HCT116 (cell line): ENCODE results near the gene GNB1. TPM values are rescaled to one million over a fixed set of nuclear protein-coding genes. Genes with fewer than 3 reads are reported as not detected.

ENCODE experiments used
- ATAC-seq: fragments of 200-7000 bp; cut with Tn5 transposase; 2 replicates; pipeline ENCODE4 v1.9.1; 2020; ENCODE audit warnings: mild to moderate bottlenecking, moderate library complexity
- BruUV-seq: library from RNA; stranded (reverse); fragments of 400-500 nt; replicated peaks from 2 replicates; lab custom pipeline; 2021; lab: Mats Ljungman, UMichigan
- CTCF ChIA-PET: fragments of 300-600 bp; sonication (Branson Sonifier 250); formaldehyde crosslinking; loops from one replicate; lab custom pipeline; 2021; ENCODE audit warnings: antibody characterized with exemption; lab: Charles Lee
- POLR2A ChIA-PET: fragments of 300-600, 350-600 bp; sonication (Branson Sonifier 250); formaldehyde crosslinking; loops from one replicate; lab custom pipeline; 2021; ENCODE audit warnings: antibody characterized with exemption; lab: Charles Lee
- RAD21 ChIA-PET, 2 experiments: fragments of 300-600 bp; sonication (Branson Sonifier 250); formaldehyde crosslinking; loops; one replicate each; lab custom pipeline; 2023; ENCODE audit warnings: low total read pairs in 2 of 2; ENCODE audit not compliant: uncharacterized antibody in 2 of 2, unreplicated experiment in 2 of 2, low non-redundant PET in 1 of 2; lab: Charles Lee
- DNase-seq: peaks from one replicate; pipeline ENCODE4 v3.0.0-alpha.2; 2010; ENCODE audit warnings: low read depth, low spot score
- H2AFZ ChIP-seq: fragments of 200-600 bp; shearing (Covaris generic), sonication (generic); 2 replicates; pipeline ENCODE4 v1.6.1; 2017; ENCODE audit warnings: low read depth, mixed run types, mixed read lengths, antibody characterized with exemption, low read length; ENCODE audit not compliant: poor library complexity, severe bottlenecking
- H3K27ac ChIP-seq: 2 replicates; pipeline ENCODE4 v1.5.1; 2012; ENCODE audit warnings: low read depth, low read length
- H3K27me3 ChIP-seq: fragments of 200-600 bp; sonication (generic); 2 replicates; pipeline ENCODE4 v1.6.1; 2016; ENCODE audit warnings: mixed run types, low read length, mixed read lengths; ENCODE audit not compliant: insufficient read depth
- H3K36me3 ChIP-seq, 2 experiments: fragments of 200-500 bp in 1 of 2; fragments of 200-600 bp in 1 of 2; sonication (Bioruptor generic) in 1 of 2; sonication (generic) in 1 of 2; 2 replicates each; pipeline versions ENCODE4 v1.5.1 to v1.6.1; 2014 to 2016; ENCODE audit warnings: low read length in 2 of 2, inconsistent platforms in 1 of 2, mixed read lengths in 1 of 2, mixed run types in 1 of 2; ENCODE audit not compliant: insufficient read depth in 2 of 2, control insufficient read depth in 1 of 2
- H3K4me1 ChIP-seq, 2 experiments: fragments of 200-600 bp in 1 of 2; sonication (generic) in 1 of 2; 2 replicates each; pipeline versions ENCODE4 v1.5.1 to v1.6.1; 2012 to 2017; ENCODE audit warnings: low read length in 2 of 2, inconsistent platforms in 1 of 2, mild to moderate bottlenecking in 1 of 2, mixed read lengths in 1 of 2, mixed run types in 1 of 2, moderate library complexity in 1 of 2; ENCODE audit not compliant: insufficient read depth in 2 of 2, control insufficient read depth in 1 of 2
- H3K4me2 ChIP-seq: fragments of 200-600 bp; sonication (generic); 2 replicates; pipeline ENCODE4 v1.6.1; 2017; ENCODE audit warnings: mixed run types, low read length, mixed read lengths
- H3K4me3 ChIP-seq, 2 experiments: fragments of 200-600 bp in 1 of 2; sonication (generic) in 1 of 2; replicated peaks in 1 of 2; 2 replicates each; pipeline ENCODE4 v1.5.1; 2011 to 2016; ENCODE audit warnings: low read length in 2 of 2, control low read depth in 1 of 2, low read depth in 1 of 2, mild to moderate bottlenecking in 1 of 2, mixed read lengths in 1 of 2, mixed run types in 1 of 2
- H3K79me2 ChIP-seq: fragments of 200-600 bp; sonication (generic); 2 replicates; pipeline ENCODE4 v1.6.1; 2017; ENCODE audit warnings: mild to moderate bottlenecking, mixed run types, low read length, moderate library complexity, mixed read lengths; ENCODE audit not compliant: insufficient read depth
- H3K9ac ChIP-seq: fragments of 200-600 bp; sonication (generic); 2 replicates; pipeline ENCODE4 v1.6.1; 2016; ENCODE audit warnings: low read length, mixed read lengths
- H3K9me2 ChIP-seq: fragments of 200-600 bp; sonication (generic), shearing (Covaris generic); 2 replicates; pipeline ENCODE4 v1.6.1; 2017; ENCODE audit warnings: mixed run types, mild to moderate bottlenecking, moderate library complexity; ENCODE audit not compliant: insufficient read depth
- H3K9me3 ChIP-seq, 2 experiments: fragments of 200-500 bp in 1 of 2; fragments of 200-600 bp in 1 of 2; sonication (Bioruptor generic) in 1 of 2; sonication (generic) in 1 of 2; 2 replicates each; pipeline ENCODE4 v1.6.1; 2014 to 2017; ENCODE audit warnings: low read length in 2 of 2, mixed read lengths in 2 of 2, inconsistent platforms in 1 of 2, low read depth in 1 of 2, mild to moderate bottlenecking in 1 of 2, mixed run types in 1 of 2, moderate library complexity in 1 of 2; ENCODE audit not compliant: control insufficient read depth in 1 of 2, insufficient read depth in 1 of 2
- H4K20me1 ChIP-seq: fragments of 200-600 bp; sonication (generic), shearing (Covaris generic); 2 replicates; pipeline ENCODE4 v1.6.1; 2017; ENCODE audit warnings: mixed run types, mild to moderate bottlenecking, moderate library complexity; ENCODE audit not compliant: insufficient read depth
- ATF3 ChIP-seq: IDR thresholded peaks from 2 replicates; pipeline ENCODE4 v1.6.1; 2012
- CBX3 ChIP-seq: IDR thresholded peaks from 2 replicates; pipeline ENCODE4 v1.6.1; 2012; ENCODE audit warnings: low read depth
- CEBPB ChIP-seq: IDR thresholded peaks from 2 replicates; pipeline ENCODE4 v1.6.1; 2012; ENCODE audit warnings: low read depth
- CTCF ChIP-seq, 3 experiments: fragments of 200-600 bp in 1 of 3; sonication (generic) in 1 of 3; IDR thresholded peaks in 2 of 3; conservative IDR thresholded peaks in 1 of 3; 2 replicates each; pipeline ENCODE4 v1.5.1; 2012 to 2017; ENCODE audit warnings: low read depth in 2 of 3, low read length in 2 of 3, antibody characterized with exemption in 1 of 3, borderline replicate concordance in 1 of 3, control low read depth in 1 of 3, mild to moderate bottlenecking in 1 of 3, mixed read lengths in 1 of 3, mixed run types in 1 of 3, moderate library complexity in 1 of 3; ENCODE audit not compliant: insufficient read depth in 1 of 3
- EGR1 ChIP-seq: IDR thresholded peaks from 2 replicates; pipeline ENCODE4 v1.6.1; 2012; ENCODE audit warnings: low read depth
- ELF1 ChIP-seq: IDR thresholded peaks from 2 replicates; pipeline ENCODE4 v1.6.1; 2012; ENCODE audit warnings: low read depth, borderline replicate concordance
- EZH2phosphoT487 ChIP-seq: fragments of 200-600 bp; IDR thresholded peaks from 2 replicates; pipeline ENCODE4 v1.6.1; 2018; ENCODE audit warnings: antibody characterized with exemption, borderline replicate concordance
- FOSL1 ChIP-seq: IDR thresholded peaks from 2 replicates; pipeline ENCODE4 v1.6.1; 2012; ENCODE audit warnings: low read depth
- JUND ChIP-seq: IDR thresholded peaks from 2 replicates; pipeline ENCODE4 v1.6.1; 2012
- POLR2A ChIP-seq: IDR thresholded peaks from 2 replicates; pipeline ENCODE4 v1.7.0; 2011; ENCODE audit warnings: borderline replicate concordance; ENCODE audit not compliant: insufficient read depth, insufficient read length; ENCODE audit errors: extremely low read depth
- POLR2AphosphoS5 ChIP-seq: IDR thresholded peaks from 2 replicates; pipeline ENCODE4 v1.6.1; 2011; ENCODE audit warnings: mild to moderate bottlenecking, low read depth, low read length, moderate library complexity
- RAD21 ChIP-seq: IDR thresholded peaks from 2 replicates; pipeline ENCODE4 v1.6.1; 2012; ENCODE audit warnings: low read depth, mild to moderate bottlenecking
- REST ChIP-seq: IDR thresholded peaks from 2 replicates; pipeline ENCODE4 v1.6.1; 2012; ENCODE audit warnings: low read depth
- SP1 ChIP-seq: IDR thresholded peaks from 2 replicates; pipeline ENCODE4 v1.6.1; 2012; ENCODE audit warnings: low read depth
- SRF ChIP-seq: IDR thresholded peaks from 2 replicates; pipeline ENCODE4 v1.6.1; 2012; ENCODE audit warnings: low read depth
- TCF7L2 ChIP-seq: IDR thresholded peaks from 2 replicates; pipeline ENCODE4 v1.7.0; 2011; ENCODE audit warnings: borderline replicate concordance, inconsistent platforms; ENCODE audit not compliant: insufficient read depth, insufficient read length; ENCODE audit errors: extremely low read depth
- YY1 ChIP-seq: IDR thresholded peaks from 2 replicates; pipeline ENCODE4 v1.6.1; 2011; ENCODE audit warnings: low read length, low read depth, moderate library complexity, mild to moderate bottlenecking; ENCODE audit not compliant: insufficient replicate concordance; ENCODE audit errors: extremely low read depth
- ZBTB33 ChIP-seq: IDR thresholded peaks from 2 replicates; pipeline ENCODE4 v1.6.1; 2011; ENCODE audit warnings: mild to moderate bottlenecking, low read length, moderate library complexity; ENCODE audit not compliant: insufficient replicate concordance; ENCODE audit errors: extremely low read depth
- ZNF274 ChIP-seq: fragments of 200-500 bp; sonication (Bioruptor generic); IDR thresholded peaks from 2 replicates; pipeline ENCODE4 v1.6.1; 2014; ENCODE audit warnings: mild to moderate bottlenecking, low read depth, low read length, inconsistent platforms
- intact Hi-C: fragments of 100-400 bp; cut with micrococcal nuclease; formaldehyde crosslinking; loops from 2 replicates; pipeline ENCODE4 v1.10.0; 2022
- total RNA-seq: library from RNA; stranded (reverse); gene quantifications from one replicate; pipeline ENCODE4 v1.2.1, GENCODE V29; 2021; ENCODE audit not compliant: unreplicated experiment
- TF ChIP-seq, protein P1 (sequence below): IDR thresholded peaks from 2 replicates; pipeline ENCODE4 v1.6.1; 2012

The GNB1 gene
- total RNA-seq, 1 experiment from 2014 or later: 371 TPM

DNA sequence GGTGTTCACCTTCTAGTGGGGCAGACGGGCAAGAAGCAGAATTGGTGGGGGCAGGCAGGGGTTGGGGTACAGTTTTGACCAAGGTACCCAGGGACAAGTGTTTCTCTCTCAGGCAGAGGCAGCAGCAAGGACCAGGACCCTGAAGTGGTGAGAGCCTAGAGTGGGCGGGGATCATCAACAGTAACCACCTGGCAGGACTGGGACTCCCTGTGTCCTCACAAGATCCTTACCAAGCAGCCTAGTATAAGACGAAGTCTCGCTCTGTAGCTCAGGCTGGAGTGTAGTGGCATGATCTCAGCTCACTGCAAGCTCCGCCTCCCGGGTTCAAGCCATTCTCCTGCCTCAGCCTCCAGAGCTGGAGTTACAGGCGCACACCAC, 109.4 kb downstream of the GNB1 start:
- no TSS peak for BruUV-seq
- Histone ChIP-seq H3K9me2 (no peaks in the 10 kb centered on the region), H3K79me2 (peaks cover 16% of the 10 kb centered on the region), H3K27ac (no peak overlapping the region), H3K4me3 (no peak overlapping the region), H4K20me1 (no peaks in the 10 kb centered on the region), H3K36me3 (peaks cover 15% of the 10 kb centered on the region in 2 experiments; a peak in 3 of 4 replicates), H3K4me2 (no peak overlapping the region), H3K27me3 (no peaks in the 10 kb centered on the region), H3K9me3 (no peaks in the 10 kb centered on the region), H3K9ac (no peak overlapping the region), H3K4me1 (peaks cover 20 to 40% of the 10 kb centered on the region in 2 experiments; a peak in 3 of 4 replicates), H2AFZ (no peak overlapping the region)
- DNase-seq (no peak), ATAC-seq (no peak)
- intact Hi-C loops: no loop called here
- POLR2A ChIA-PET: no interaction called here
- CTCF ChIA-PET: no interaction called here
- TF ChIP-seq CBX3 (no peak), POLR2AphosphoS5 (no peak), SP1 (no peak), CEBPB (no peak), JUND (no peak), CTCF (IDR thresholded peaks at IDR 0.05 in 2 of 3, conservative IDR thresholded peaks at IDR 0.05 in 1 of 3; ENCODE audit: borderline replicate concordance in 1 of 3, insufficient read depth in 1 of 3, low read depth in 2 of 3, low read length in 2 of 3) (no peak), EGR1 (no peak), ELF1 (no peak), REST (no peak), TCF7L2 (no peak), YY1 (no peak), ZNF274 (no peak), ATF3 (no peak), FOSL1 (no peak), EZH2phosphoT487 (no peak), RAD21 (no peak), SRF (no peak), ZBTB33 (no peak), POLR2A (no peak)
- TF ChIP-seq, protein P1, sequence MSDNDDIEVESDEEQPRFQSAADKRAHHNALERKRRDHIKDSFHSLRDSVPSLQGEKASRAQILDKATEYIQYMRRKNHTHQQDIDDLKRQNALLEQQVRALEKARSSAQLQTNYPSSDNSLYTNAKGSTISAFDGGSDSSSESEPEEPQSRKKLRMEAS: no peak
- RAD21 ChIA-PET: no interaction called here
